IPS-18c (cell line): ENCODE results near the gene EIF1AD.

Experiments used
- H3K4me3 ChIP-seq: 2 replicates; pipeline ENCODE4 v1.7.0; 2013; ENCODE audit warnings: low read depth, mild to moderate bottlenecking, low read length, moderate library complexity; ENCODE audit not compliant: insufficient read depth
- H3K9me3 ChIP-seq: one replicate; pipeline ENCODE4 v1.6.1; 2013; ENCODE audit warnings: mild to moderate bottlenecking, low read length, moderate library complexity; ENCODE audit not compliant: control insufficient read depth, insufficient read depth

Gene EIF1AD

GRCh38 chr11:65981972-65982823, 19.8 kb downstream of the EIF1AD start:
- H3K9me3 ChIP-seq: peaks cover 2% of the 10 kb centered on the region
- no peak overlapping the region for H3K4me3 ChIP-seq

GRCh38 chr11:65981101-65981740, 20.7 kb downstream of the EIF1AD start:
- peaks cover 2% of the 10 kb centered on the region for H3K9me3 ChIP-seq

GRCh38 chr11:65979261-65979759, 22.6 kb downstream of the EIF1AD start:
- Histone ChIP-seq H3K4me3 (no peak overlapping the region), H3K9me3 (peaks cover 2% of the 10 kb centered on the region)

More at GRCh38 chr11:65981101-65981740, 20.7 kb downstream of the EIF1AD start:
- no peak overlapping the region for H3K4me3 ChIP-seq

- Histone ChIP-seq H3K9me3 (peaks cover 2% of the 10 kb centered on the region), H3K4me3 (no peak overlapping the region)
These were observed 23.3 kb downstream of the EIF1AD start for GRCh38 chr11:65978391-65979238.

- no peak overlapping the region for H3K4me3 ChIP-seq
- peaks cover 2% of the 10 kb centered on the region for H3K9me3 ChIP-seq
These were observed 24.2 kb downstream of the EIF1AD start for GRCh38 chr11:65977621-65978390.

- Histone ChIP-seq H3K4me3 (no peak overlapping the region), H3K9me3 (peaks cover 2% of the 10 kb centered on the region)
These were observed 25.5 kb downstream of the EIF1AD start for GRCh38 chr11:65976216-65977176.

GRCh38 chr11:65975771-65976170, 26.2 kb downstream of the EIF1AD start:
- Histone ChIP-seq H3K9me3 (peaks cover 2% of the 10 kb centered on the region), H3K4me3 (no peak overlapping the region)

GRCh38 chr11:65973439-65974110, 28.4 kb downstream of the EIF1AD start:
- peaks cover 2% of the 10 kb centered on the region for H3K9me3 ChIP-seq
- no peak overlapping the region for H3K4me3 ChIP-seq

GRCh38 chr11:65972116-65972515, 29.8 kb downstream of the EIF1AD start:
- Histone ChIP-seq H3K9me3 (no peaks in the 10 kb centered on the region), H3K4me3 (no peak overlapping the region)

GRCh38 chr11:65968600-65969482, 33.1 kb downstream of the EIF1AD start:
- H3K9me3 ChIP-seq: no peaks in the 10 kb centered on the region
- H3K4me3 ChIP-seq: no peak overlapping the region

GRCh38 chr11:65967329-65967934, 34.5 kb downstream of the EIF1AD start:
- Histone ChIP-seq H3K4me3 (no peak overlapping the region), H3K9me3 (no peaks in the 10 kb centered on the region)

GRCh38 chr11:65965986-65966762, 35.8 kb downstream of the EIF1AD start:
- Histone ChIP-seq H3K4me3 (no peak overlapping the region), H3K9me3 (no peaks in the 10 kb centered on the region)

GRCh38 chr11:65964906-65965305, 37.1 kb downstream of the EIF1AD start:
- no peaks in the 10 kb centered on the region for H3K9me3 ChIP-seq
- H3K4me3 ChIP-seq: no peak overlapping the region
